Measurements from ENCODE around the gene ZNF592.
A peak's percentile ranks its signal among the peaks of the same experiment; 100 is the strongest.
"Not testable (repeated sequence)": the region's sequence is repeated elsewhere in the genome, so short reads cannot be mapped to it uniquely, and the experiment has no call there.

Gene ZNF592

DNA sequence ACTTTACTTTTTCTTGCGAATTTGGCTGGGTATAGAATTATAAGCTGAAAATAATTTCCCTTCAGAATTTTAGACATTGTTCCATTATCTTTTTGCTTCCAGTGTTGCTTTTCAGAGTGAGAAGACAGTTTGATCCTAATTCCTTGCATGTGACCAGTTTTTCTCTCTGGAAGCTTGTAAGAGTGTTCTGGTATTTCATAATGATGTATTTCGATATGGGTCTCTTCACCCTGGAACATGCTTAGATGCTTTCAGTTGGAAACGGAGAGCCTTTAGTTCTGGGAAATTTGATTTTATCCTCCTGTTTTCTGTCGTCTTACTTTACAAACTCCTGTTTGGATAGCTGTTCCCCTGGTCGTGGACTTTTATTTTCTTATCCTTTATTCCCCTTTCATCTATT lies 82.6 kb downstream of the ZNF592 start:
- no peak for FAIRE-seq

DNA sequence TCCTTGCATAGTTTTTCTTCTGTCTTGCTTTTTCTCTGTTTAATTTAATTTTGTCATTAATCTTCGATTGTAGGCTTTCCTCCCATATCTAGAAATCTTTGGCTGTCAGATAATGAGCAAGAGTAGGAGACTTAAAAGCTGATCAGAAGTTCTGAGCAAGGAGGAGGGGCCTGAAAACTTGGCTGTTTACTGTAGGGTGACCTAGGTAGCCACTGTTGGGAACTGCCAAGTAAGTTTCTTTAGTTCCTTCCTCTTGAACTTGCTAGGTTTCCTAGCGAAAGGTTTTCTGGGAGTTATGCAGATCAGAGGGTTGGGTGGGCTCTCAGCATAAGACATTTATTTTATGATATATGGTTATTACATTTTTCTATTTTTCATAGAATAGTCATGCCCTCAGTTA lies 83.2 kb downstream of the ZNF592 start:
- FAIRE-seq = no peak

DNA sequence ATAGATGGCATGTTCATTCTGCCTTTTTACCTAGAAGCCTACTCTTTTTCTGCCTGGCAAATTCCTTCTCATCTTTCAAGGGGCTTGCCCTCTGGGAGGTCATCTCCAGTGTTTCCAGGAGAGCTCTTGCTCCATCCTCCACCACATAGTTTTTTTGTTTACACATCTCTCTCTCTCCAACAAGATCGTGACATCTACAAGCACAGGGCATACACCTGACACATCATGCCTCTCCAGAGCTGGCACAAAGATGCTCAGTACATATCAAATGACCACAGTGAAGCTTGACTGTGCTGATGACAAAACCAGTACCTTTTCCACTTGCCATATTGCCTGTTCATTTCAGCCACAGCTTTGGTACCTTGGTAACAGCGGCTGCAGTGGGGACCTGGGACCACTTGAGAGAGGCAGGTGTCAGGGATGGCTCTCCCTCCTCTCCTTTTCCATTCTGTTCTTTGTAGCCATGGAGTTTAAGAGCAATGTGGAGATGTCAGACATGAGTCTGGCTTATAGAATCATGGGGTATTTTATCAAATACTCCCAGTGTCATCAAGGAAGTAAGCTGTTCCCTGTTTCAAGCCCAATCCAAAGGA lies 84.2 kb downstream of the ZNF592 start:
- FAIRE-seq = peak; percentile 55

DNA sequence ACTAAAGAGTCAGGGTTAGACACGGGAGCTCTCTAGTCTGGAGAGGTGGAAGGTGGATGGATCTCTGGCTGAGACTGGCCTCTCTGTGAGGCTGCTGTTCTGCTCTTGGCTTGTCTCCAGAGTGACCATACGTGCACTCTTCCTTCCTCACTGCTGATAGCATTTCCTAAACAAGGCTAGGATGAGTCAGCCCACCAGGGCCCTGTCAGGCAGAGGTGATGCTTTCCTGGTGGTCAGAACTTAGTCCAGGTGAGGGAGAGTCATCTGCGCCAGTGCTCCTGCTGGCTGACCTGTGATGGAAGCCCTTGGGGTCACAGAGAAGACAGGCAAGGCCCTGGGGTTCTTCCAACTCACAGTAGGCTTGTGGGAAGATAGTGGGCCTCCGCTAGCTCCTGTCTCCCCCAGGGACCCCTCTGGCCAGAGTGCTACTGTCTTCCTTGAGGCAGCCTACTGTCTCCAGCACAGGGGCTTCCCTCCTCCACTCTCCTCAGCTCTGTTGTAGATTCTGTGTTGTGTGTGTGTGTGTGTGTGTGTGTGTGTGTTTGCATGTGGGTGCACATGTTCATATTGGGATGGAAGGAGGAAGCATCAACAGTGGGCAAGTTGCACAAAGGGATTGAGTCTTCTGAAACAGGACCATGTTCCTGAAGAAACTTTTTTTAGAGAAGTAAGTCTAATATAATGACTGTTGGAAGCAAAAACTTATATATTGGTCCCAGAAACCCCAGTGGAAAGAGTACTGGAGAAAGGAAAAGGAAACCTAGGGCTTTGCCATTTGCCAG lies 85.2 kb downstream of the ZNF592 start:
- FAIRE-seq = no peak

DNA sequence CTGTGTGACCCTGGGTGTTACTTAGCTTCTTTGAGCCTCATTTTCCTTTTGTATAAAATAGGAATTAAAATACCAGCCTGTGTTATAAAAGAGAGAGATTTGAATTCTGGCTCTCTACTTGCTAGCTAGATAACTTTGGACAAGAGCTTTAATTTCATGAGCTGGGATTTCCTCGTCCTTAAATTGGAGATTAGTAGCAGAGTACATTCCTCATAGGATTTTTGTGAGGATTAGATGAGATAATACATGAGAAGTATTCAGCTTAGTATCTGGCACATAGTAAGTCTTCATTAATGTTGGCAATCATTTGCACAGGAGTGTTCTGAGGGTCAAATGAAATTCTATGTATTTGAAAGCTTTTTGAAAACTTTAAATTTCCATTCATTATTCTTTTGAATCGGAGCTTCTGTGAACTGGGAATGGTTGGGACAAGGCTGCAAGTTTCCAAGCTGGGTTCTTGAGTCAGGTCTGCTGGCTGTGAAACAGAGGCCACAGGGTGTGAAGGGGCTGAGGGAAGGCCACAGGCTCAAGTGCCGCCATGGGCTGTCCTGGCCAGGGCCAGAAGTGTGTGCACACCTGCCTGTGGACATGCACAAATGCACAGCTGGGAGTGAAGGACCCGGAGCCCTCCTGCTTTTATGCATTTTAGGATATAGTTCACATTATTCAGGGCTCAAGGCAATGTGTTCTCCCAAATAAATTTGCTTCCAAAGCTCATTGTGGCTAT lies 86.0 kb downstream of the ZNF592 start:
- FAIRE-seq = no peak

DNA sequence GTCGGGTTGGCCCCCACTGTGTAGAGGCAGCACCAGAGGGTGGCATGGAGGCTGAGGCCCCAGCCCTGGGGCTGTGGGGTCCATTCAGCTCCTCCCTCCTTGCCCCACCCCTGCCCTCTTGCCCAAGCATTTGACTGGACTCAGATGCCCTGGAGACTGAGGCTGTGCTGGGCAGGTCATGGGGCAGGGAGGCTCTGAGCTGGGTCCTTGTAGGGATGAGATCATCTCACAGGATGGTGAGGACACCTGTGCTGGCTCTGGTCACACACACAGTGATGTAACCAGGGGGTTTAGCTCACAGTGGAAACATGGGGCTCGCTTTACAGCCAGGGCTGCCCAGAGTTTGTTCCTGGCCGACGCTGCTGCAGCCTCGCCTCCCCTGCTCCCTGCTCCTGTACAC lies 86.6 kb downstream of the ZNF592 start:
- no peak for FAIRE-seq

DNA sequence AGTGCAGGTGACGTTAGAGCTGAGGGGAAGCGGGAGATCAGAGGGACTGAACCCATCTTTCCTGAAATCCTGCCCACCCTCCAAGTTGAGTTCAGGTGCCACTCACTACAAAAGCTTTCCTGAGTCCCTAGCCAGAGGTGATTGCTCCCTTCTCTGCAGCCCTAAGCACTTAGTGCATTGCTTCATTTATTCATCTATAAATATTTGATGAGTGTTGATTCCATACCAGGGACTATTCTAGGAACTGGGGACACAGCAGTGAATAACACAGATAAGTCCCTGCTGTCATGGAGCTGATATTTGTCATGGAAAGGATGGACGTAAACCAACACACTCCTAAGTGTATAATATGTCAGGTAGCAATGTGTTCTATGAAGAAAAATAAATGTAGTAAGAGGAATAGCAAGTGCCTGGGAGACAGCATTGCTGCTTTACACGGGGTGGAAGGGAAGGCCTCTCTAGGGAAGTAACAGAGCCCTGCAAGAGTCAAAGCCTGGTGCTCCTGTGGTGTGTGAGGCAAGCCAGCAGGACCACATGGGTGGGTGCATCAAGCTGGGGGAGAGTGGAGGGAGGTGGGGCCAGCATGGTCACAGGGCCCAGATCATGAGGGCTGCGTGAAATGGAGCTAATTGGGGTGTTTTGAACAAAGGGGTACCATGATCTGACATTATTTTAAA lies 87.4 kb downstream of the ZNF592 start:
- no peak for FAIRE-seq

DNA sequence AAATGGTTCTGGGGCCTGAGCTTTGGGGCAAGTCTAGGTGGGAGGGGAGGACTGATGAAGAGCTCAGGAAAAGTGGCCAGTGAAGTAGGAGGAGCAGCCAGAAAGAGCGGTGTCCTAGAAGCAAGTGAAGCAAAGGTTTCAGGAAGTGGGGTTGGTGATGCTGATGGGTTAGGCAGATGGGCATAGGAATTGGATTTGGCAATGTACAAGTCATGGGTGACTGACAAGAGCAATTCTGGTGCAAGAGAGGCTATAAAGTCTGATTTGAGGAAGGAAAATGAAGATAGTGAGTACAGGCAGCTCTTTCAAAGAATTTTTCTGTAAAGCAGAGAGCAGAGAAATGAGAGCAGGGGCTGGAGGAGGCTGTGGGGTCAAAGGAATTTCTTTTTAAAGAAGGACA lies 88.5 kb downstream of the ZNF592 start:
- FAIRE-seq = no peak

DNA sequence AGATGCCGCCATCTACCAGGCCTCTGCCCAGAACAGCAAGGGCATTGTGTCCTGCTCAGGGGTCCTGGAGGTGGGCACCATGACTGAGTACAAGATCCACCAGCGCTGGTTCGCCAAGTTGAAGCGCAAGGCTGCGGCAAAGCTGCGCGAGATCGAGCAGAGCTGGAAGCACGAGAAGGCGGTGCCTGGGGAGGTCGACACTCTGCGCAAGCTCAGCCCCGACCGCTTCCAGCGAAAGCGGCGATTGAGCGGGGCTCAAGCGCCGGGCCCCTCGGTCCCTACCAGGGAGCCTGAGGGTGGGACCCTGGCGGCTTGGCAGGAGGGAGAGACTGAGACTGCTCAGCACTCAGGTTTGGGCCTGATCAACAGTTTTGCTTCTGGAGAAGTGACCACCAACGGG lies 91.3 kb downstream of the ZNF592 start:
- FAIRE-seq = no peak

DNA sequence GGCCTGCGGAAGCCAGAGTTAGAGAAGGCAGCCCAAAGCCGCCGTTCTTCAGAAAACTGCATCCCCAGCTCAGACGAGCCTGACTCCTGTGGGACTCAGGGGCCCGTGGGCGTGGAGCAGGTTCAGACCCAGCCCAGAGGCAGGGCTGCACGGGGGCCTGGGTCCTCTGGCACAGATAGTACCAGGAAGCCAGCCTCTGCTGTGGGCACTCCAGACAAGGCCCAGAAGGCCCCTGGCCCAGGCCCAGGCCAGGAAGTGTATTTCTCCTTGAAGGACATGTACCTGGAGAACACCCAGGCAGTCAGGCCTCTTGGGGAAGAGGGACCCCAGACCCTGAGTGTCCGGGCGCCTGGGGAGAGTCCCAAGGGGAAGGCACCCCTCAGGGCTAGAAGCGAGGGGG lies 91.9 kb downstream of the ZNF592 start:
- no peak for FAIRE-seq

DNA sequence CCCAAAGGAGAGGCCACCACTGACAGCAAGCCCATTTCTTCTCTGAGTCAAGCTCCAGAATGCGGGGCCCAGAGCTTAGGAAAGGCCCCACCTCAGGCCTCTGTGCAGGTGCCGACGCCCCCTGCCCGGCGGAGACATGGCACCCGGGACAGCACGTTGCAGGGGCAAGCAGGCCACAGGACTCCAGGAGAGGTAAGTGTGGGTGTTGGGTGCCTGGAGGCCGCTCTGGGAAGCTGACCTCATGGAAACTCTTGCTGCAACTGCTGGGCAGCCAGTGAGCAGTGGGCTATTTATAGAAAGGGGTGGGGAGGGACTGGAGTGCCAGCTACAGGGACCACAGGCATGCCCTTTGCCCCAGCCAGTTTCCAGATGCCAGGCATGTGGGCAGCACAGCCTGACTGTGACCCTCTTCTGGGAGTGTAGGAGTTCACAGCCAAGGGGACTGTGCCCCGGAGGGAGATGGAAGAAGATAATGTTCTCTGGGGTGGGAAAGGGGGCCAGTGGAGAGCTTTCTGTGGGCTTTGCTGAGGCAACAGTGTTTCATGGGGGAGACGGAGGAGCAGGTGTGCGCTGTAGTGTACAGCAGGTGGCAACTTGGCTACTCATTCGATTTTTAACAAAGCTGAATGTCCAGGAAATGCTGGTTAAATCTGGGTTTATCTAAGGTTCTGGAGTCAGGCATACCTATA lies 92.5 kb downstream of the ZNF592 start:
- FAIRE-seq = peak; percentile 56

DNA sequence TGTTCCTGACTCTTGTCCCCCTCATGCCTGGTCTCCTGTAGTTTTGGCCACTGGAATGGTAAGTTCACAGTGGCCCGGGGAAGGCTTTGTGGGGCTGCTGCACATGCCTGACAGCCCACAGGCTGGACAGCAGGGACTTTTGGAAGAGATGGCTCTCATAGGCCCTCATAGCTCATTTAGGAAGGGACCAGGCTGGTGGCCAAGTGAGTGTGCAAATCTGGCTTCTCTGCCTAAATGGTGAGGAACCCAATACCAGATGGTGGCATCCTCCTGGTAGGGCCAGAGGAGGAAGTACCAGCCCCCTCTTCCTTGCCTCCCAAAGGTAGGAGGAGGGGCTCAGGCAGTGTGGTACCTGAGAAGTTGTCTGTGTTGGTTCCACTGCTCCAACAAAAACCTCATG lies 94.4 kb downstream of the ZNF592 start:
- no peak for FAIRE-seq

DNA sequence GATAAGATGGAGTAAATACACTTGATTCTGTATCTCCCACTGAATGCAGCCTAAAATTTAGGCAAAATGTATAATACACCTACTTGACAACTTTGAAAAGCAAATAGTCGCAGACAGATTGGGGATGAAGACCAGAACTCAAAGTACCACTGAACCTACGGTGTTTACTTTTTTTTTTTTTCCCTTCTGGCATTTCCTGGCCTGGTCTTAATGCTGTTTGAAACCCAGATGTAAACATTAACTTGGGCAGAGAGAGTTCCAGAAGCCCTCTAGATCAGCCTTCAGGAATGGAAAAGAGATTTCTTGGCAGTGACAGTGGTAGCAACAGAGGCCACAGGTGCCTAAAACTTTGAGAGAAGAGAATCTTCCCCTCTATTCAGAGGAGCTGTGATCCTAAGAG lies 96.6 kb downstream of the ZNF592 start:
- FAIRE-seq = no peak

DNA sequence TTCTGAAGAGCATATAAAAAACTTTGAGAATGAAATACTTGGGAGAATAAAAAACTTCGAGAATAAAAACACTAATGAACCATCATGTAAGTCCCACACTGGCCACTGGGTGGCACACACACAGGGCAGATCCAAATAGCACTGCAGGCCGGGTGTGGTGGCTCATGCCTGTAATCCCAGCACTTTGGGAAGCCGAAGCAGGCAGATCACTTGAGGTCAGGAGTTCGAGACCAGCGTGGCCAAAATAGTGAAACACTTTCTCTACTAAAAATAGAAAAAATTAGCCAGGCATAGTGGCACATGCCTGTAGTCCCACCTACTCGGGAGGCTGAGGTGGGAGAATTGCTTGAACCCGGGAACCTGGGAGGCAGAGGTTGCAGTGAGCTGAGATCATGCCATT lies 97.2 kb downstream of the ZNF592 start:
- FAIRE-seq = not testable (repeated sequence)

DNA sequence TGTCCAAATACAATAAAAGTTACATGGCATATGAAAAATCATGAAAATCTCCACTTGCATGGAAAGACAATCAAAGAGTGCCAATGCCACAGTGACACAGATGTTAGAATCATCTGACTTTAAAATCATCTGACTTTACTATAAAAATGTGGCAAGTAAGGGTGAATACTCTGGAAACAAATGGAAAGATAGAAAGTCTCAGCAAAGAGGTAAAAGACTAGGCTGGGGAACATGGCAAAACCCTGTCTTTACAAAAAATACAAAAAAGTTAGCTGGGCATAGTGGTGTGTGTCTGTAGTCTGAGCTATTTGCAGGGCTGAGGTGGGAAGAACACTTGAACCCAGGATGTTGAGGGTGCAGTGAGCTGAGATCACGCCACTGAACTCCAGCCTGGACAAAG lies 97.9 kb downstream of the ZNF592 start:
- no peak for FAIRE-seq

DNA sequence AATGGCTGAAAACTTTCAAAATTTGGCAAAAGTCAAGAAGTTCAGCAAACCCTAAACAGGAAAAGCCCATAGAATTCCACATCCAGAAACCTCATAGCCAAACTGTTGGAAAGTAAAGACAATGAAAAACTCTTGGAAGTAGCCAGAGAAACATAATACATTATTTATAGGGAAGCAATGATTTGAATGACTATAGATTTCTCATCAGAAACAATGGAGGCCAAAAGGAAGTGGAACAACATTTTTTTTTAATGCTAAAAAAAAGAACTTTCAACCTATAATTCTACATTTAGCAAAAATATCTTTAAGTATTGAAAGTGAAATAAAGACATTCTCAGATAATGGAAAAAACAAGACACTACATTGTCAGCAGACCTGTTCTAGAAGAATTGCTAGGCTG lies 99.0 kb downstream of the ZNF592 start:
- peak; percentile 73 for FAIRE-seq

DNA sequence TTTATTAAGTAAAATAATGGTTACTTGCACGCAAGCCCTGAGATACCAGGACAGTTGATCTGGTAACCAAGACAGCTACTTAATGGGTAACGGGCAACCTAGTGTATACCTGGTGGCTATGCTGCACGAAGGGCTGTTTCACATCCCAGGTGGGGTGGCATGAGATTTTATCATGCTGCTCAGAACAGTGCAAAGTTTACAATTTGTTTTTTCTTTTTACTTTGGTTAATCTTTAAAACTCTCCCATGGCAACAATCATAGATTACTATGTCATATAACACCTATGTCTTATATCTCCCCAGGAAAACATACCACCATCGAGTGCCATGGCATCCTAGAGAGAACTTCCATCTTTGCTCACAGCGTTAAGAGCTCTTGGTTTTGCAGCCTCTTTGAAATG lies 103.8 kb downstream of the ZNF592 start:
- FAIRE-seq = no peak

DNA sequence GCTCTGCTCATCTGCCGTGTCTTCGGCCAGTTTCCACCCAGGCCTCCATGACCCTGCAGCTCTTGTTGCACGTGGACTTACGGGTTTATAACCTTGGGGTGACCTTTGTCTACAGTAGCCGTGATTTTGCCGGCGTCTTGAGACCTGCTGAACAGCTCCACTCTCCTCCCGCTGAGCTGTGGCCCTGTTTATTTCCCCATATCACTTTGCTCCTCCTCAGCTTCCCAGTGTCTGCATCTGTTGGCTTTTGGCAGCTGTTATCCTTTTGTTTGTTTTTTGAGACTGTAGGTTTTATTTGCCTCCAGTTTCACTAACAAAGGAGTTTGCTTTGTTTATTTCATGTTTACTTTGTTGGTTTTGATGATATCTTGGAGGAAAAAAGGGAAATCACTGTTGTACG lies 106.7 kb downstream of the ZNF592 start:
- no peak for FAIRE-seq

DNA sequence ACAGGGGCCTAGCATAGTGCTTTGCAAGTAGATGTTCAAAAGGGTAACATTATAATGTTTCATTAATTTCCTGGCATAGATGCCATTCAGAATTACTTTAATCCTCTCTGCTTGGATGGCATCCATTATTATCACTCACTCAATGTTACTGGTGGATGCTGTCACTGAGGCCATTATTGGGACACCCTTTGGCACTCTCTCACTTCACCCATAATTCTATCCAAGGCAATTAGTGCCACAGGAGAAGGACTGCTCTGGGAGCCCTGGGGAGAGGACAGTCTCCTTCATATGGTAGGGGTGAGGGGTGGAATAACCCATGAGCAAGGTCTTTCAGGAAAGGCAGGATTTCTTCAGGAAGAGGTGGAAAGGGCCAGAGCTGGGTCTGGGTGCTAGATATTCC lies 107.4 kb downstream of the ZNF592 start:
- FAIRE-seq = no peak
